Measurements from ENCODE around the gene FGD5. TPM values are rescaled to one million over a fixed set of nuclear protein-coding genes. Genes with fewer than 3 reads are reported as not detected.

Gene FGD5
- total RNA-seq, 1 donor from 2014 or later: 15.3 TPM

- Mint-ChIP-seq H3K36me3 (no peaks in the 10 kb centered on the region), H3K4me3 (no peak overlapping the region), H3K27ac (no peak overlapping the region), H3K27me3 (peaks cover 27% of the 10 kb centered on the region), H3K9me3 (peaks cover 12% of the 10 kb centered on the region), H3K4me1 (ENCODE audit: unreplicated experiment) (peaks cover 5% of the 10 kb centered on the region)
- no peak for DNase-seq (ENCODE audit: extremely low spot score, unreplicated experiment)
- TF ChIP-seq, protein P1, sequence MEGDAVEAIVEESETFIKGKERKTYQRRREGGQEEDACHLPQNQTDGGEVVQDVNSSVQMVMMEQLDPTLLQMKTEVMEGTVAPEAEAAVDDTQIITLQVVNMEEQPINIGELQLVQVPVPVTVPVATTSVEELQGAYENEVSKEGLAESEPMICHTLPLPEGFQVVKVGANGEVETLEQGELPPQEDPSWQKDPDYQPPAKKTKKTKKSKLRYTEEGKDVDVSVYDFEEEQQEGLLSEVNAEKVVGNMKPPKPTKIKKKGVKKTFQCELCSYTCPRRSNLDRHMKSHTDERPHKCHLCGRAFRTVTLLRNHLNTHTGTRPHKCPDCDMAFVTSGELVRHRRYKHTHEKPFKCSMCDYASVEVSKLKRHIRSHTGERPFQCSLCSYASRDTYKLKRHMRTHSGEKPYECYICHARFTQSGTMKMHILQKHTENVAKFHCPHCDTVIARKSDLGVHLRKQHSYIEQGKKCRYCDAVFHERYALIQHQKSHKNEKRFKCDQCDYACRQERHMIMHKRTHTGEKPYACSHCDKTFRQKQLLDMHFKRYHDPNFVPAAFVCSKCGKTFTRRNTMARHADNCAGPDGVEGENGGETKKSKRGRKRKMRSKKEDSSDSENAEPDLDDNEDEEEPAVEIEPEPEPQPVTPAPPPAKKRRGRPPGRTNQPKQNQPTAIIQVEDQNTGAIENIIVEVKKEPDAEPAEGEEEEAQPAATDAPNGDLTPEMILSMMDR (conservative IDR thresholded peaks at IDR 0.05): no peak
Measured at GRCh38 chr3:14852058-14852594, 33.4 kb downstream of the FGD5 start.

- Mint-ChIP-seq H3K36me3 (no peaks in the 10 kb centered on the region), H3K27me3 (peaks cover 24% of the 10 kb centered on the region), H3K4me3 (no peak overlapping the region), H3K4me1 (ENCODE audit: unreplicated experiment) (no peaks in the 10 kb centered on the region), H3K9me3 (peaks cover 12% of the 10 kb centered on the region), H3K27ac (no peak overlapping the region)
- TF ChIP-seq, protein P1 (conservative IDR thresholded peaks at IDR 0.05): no peak
- no peak for DNase-seq (ENCODE audit: extremely low spot score, unreplicated experiment)
Measured at GRCh38 chr3:14852717-14853116, 34.0 kb downstream of the FGD5 start.

DNA sequence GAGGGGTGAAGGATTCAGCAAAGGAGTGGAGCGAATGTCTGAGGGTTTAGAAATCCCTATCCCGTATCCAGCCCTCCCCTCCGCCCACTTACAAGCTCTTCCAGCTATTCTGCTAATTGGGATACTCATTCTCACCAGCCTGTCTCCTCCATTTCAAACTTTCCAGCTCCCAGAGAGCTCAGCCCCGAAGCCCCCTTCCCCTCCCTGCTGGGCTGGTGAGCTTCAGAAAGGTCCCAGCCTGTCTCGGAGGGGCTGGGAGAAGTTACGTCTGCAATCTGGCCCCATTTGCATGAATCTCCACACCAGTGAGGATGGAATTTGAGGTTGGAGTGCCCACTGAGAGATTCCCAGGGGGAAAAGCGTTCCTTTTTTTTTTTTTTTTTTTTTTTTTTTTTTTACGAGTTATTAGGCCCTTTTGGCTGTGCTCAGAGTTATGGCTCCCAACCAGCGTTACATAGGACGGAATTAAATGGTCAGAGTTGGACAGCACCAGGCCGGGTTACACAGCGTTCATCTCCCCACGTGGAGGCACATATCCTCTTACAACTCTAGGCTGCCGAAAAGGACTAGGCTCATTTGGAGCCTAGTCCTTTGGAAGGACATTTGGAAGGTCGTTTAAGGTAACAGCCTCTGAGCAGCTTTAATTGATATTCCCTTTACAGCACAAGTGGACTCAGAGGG lies 34.6 kb downstream of the FGD5 start:
- Mint-ChIP-seq H3K27ac (no peak overlapping the region), H3K4me3 (no peak overlapping the region), H3K4me1 (ENCODE audit: unreplicated experiment) (no peaks in the 10 kb centered on the region)

DNA sequence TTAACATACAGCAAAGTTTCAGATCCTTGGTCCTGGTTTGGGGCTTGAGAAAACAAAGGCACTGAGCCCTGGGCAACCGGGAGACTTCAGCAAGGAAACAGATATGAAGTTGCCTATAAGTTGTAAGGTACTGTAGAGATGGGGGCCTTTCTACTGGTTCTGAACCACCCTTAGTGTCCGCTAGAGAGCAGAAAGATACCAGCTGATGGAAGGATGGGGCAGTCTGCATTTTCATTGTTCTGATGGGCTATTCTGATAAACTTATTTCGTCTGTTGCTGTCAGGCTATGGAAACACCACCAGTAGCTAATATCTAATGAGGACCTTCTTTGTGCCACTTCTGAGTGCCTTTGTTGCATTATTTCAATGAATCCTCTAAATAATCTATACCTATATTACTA lies 38.7 kb downstream of the FGD5 start:
- Mint-ChIP-seq H3K4me3 (no peak overlapping the region), H3K27ac (no peak overlapping the region), H3K36me3 (no peaks in the 10 kb centered on the region), H3K4me1 (ENCODE audit: unreplicated experiment) (peaks cover 3% of the 10 kb centered on the region), H3K9me3 (peaks cover 12% of the 10 kb centered on the region), H3K27me3 (peaks cover 43% of the 10 kb centered on the region)
- no peak for DNase-seq (ENCODE audit: extremely low spot score, unreplicated experiment)
- TF ChIP-seq, protein P1 (conservative IDR thresholded peaks at IDR 0.05): no peak

More for the DNA sequence above, 34.6 kb downstream of the FGD5 start:
- TF ChIP-seq, protein P1 (conservative IDR thresholded peaks at IDR 0.05): no peak
- H3K36me3 Mint-ChIP-seq: no peaks in the 10 kb centered on the region
- no peak for DNase-seq (ENCODE audit: extremely low spot score, unreplicated experiment)
- H3K27me3 Mint-ChIP-seq: peaks cover 31% of the 10 kb centered on the region
- H3K9me3 Mint-ChIP-seq: peaks cover 12% of the 10 kb centered on the region

- TF ChIP-seq, protein P1 (conservative IDR thresholded peaks at IDR 0.05): no peak
- DNase-seq (ENCODE audit: extremely low spot score, unreplicated experiment): no peak
- Mint-ChIP-seq H3K27me3 (peaks cover 43% of the 10 kb centered on the region), H3K4me1 (ENCODE audit: unreplicated experiment) (peaks cover 3% of the 10 kb centered on the region), H3K9me3 (peaks cover 12% of the 10 kb centered on the region), H3K36me3 (no peaks in the 10 kb centered on the region), H3K27ac (peak overlapping the region; percentile 32), H3K4me3 (no peak overlapping the region)
Measured at GRCh38 chr3:14858105-14858504, 39.3 kb downstream of the FGD5 start.

Measured in type B pancreatic cell (in vitro differentiated cells).